ENCODE data around the gene PCNX4. TPM values are rescaled to one million over a fixed set of nuclear protein-coding genes. Genes with fewer than 3 reads are reported as not detected.
A peak's percentile ranks its signal among the peaks of the same experiment; 100 is the strongest.
"Not testable (repeated sequence)": the region's sequence is repeated elsewhere in the genome, so short reads cannot be mapped to it uniquely, and the experiment has no call there.

The PCNX4 gene
- total and polyA plus RNA-seq, 7 experiments from 2014 or later, result 17.2 to 48.2 (median 36.4) TPM

GRCh38 chr14:60094306-60094897 lies 2.7 kb downstream of the PCNX4 start:
- no peak overlapping the region for H3K4me3 ChIP-seq (ENCODE audit: low read length)
- peaks cover 14 to 16% of the 10 kb centered on the region in 2 donors for H3K4me1 ChIP-seq (ENCODE audit: control insufficient read depth in 2 of 2, insufficient read depth in 2 of 2, low read length in 2 of 2)
- H3K27me3 ChIP-seq (ENCODE audit: control insufficient read depth in 2 of 2, insufficient read depth in 2 of 2, low read length in 2 of 2), result no peaks in the 10 kb centered on the region
- Mint-ChIP-seq H3K27ac (peak overlapping the region in 6 of 9 donors; percentile 38 to 99 (median 74)), H3K4me1 (peaks cover 28 to 64% (median 54%) of the 10 kb centered on the region in 7 donors), H3K27me3 (no peaks in the 10 kb centered on the region), H3K4me3 (peak overlapping the region; percentile 75 to 98 (median 94)), H3K9me3 (peaks cover 0 to 2% (median 0%) of the 10 kb centered on the region in 11 donors), H3K36me3 (peaks cover 8 to 23% (median 16%) of the 10 kb centered on the region in 5 donors)
- DNase-seq, result peak in 2 of 9 donors; percentile 2 to 27
- H3K9me3 ChIP-seq (ENCODE audit: control insufficient read depth in 2 of 3, low read length in 3 of 3), result no peaks in the 10 kb centered on the region
- intact Hi-C loops (cut with micrococcal nuclease), result loop anchor here (5.0 kb wide), 3 partner anchors 658 to 1667 kb away; partner anchors contain the start of genes KIAA0586 (in 2 of the 2), SLC38A6 (in 2 of the 2), TIMM9 (in 2 of the 2) and TRMT5 (in 2 of the 2)
- ATAC-seq, result no peak
- H3K27ac ChIP-seq (ENCODE audit: low read depth, low read length), result no peak overlapping the region
- ChIA-PET CTCF (interaction anchor here (1.0 kb wide), 1 partner anchor 71 kb away, joined by 3 read pairs; the partner anchor contains the start of gene DHRS7), POLR2A (no interaction called here)
- peaks cover 0 to 5% (median 0%) of the 10 kb centered on the region in 3 experiments for H3K36me3 ChIP-seq (ENCODE audit: control insufficient read depth in 2 of 3, insufficient read depth in 3 of 3, low read length in 3 of 3)

- Histone ChIP-seq H3K4me3 (ENCODE audit: low read length) (no peak overlapping the region), H3K36me3 (ENCODE audit: control insufficient read depth in 2 of 3, insufficient read depth in 3 of 3, low read length in 3 of 3) (peaks cover 0 to 5% (median 0%) of the 10 kb centered on the region in 3 experiments), H3K27ac (ENCODE audit: low read depth, low read length) (no peak overlapping the region), H3K4me1 (ENCODE audit: control insufficient read depth in 2 of 2, insufficient read depth in 2 of 2, low read length in 2 of 2) (peaks cover 14 to 16% of the 10 kb centered on the region in 2 donors), H3K27me3 (ENCODE audit: control insufficient read depth in 2 of 2, insufficient read depth in 2 of 2, low read length in 2 of 2) (no peaks in the 10 kb centered on the region), H3K9me3 (ENCODE audit: control insufficient read depth in 2 of 3, low read length in 3 of 3) (no peaks in the 10 kb centered on the region)
- intact Hi-C loops (cut with micrococcal nuclease), result no loop called here
- ChIA-PET POLR2A (interaction anchor here (1.3 kb wide), 1 partner anchor 70 kb away, joined by 5 read pairs; the partner anchor contains the start of gene DHRS7), CTCF (interaction anchor here (0.7 kb wide), 1 partner anchor 44 kb away, joined by 3 read pairs; no protein-coding TSS in a partner anchor)
- H3K4me3 Mint-ChIP-seq, result peak overlapping the region in 5 of 10 donors; percentile 4 to 94 (median 33)
- DNase-seq, result no peak
- H3K4me1 Mint-ChIP-seq, result peaks cover 28 to 68% (median 60%) of the 10 kb centered on the region in 7 donors
- H3K36me3 Mint-ChIP-seq, result peaks cover 8 to 27% (median 16%) of the 10 kb centered on the region in 5 donors
- H3K9me3 Mint-ChIP-seq, result peaks cover 0 to 2% (median 0%) of the 10 kb centered on the region in 11 donors
- no peak for ATAC-seq
- no peaks in the 10 kb centered on the region for H3K27me3 Mint-ChIP-seq
- H3K27ac Mint-ChIP-seq, result peak overlapping the region in 1 of 9 donors; percentile 33
These were observed 3.5 kb downstream of the PCNX4 start for GRCh38 chr14:60095231-60095630.

DNA sequence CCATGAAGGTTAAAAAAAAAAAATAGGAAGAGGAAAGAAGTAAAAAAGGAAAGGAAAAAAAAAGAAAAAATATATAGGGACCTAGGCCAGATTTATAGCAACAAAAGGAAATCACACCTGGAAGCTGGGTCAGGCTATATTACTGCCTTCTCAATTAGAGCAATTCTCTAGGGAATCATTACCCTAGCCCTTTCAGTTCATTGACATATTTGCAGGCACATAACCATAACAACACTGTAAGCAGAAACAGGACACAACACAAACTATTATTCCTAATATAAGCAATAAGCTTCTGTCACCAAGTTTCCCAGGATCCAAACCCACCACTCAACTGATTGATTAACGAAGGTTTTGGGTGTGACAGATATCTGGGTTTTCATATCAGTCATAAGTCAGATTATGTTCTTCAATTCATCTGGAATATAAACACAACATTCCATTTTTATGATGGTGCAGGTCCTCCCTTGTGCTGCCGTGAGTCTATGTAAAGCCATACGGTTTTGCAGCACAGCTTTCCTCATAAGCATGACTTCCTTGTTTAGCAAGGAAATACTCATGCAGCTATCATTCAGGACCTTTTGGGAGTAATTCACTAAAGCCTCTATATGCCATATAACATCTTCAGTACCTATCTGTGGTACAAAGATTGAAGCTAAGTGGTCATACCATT lies 4.2 kb downstream of the PCNX4 start:
- Mint-ChIP-seq H3K4me1 (peaks cover 33 to 69% (median 61%) of the 10 kb centered on the region in 7 donors), H3K27me3 (no peaks in the 10 kb centered on the region), H3K9me3 (peaks cover 0 to 2% (median 0%) of the 10 kb centered on the region in 11 donors), H3K27ac (no peak overlapping the region), H3K36me3 (peaks cover 8 to 28% (median 21%) of the 10 kb centered on the region in 5 donors), H3K4me3 (peak overlapping the region in 2 of 10 donors; percentile 20 to 33)
- ChIA-PET POLR2A (interaction anchor here (0.7 to 1.3 kb wide), 2 partner anchors 69 to 1982 kb away, joined by 5 to 6 read pairs; partner anchors contain the start of gene DHRS7), CTCF (interaction anchor here (0.7 kb wide), 1 partner anchor 45 kb away, joined by 3 read pairs; no protein-coding TSS in a partner anchor)
- Histone ChIP-seq H3K27me3 (ENCODE audit: control insufficient read depth in 2 of 2, insufficient read depth in 2 of 2, low read length in 2 of 2) (no peaks in the 10 kb centered on the region), H3K9me3 (ENCODE audit: control insufficient read depth in 2 of 3, low read length in 3 of 3) (no peaks in the 10 kb centered on the region), H3K4me3 (ENCODE audit: low read length) (no peak overlapping the region), H3K36me3 (ENCODE audit: control insufficient read depth in 2 of 3, insufficient read depth in 3 of 3, low read length in 3 of 3) (peaks cover 0 to 5% (median 0%) of the 10 kb centered on the region in 3 experiments), H3K4me1 (ENCODE audit: control insufficient read depth in 2 of 2, insufficient read depth in 2 of 2, low read length in 2 of 2) (peaks cover 14 to 16% of the 10 kb centered on the region in 2 donors), H3K27ac (ENCODE audit: low read depth, low read length) (no peak overlapping the region)
- intact Hi-C loops (cut with micrococcal nuclease), result no loop called here
- DNase-seq (no peak), ATAC-seq (no peak)

- CTCF ChIA-PET, result no interaction called here
- DNase-seq (no peak), ATAC-seq (no peak)
- H3K9me3 ChIP-seq (ENCODE audit: control insufficient read depth in 2 of 3, low read length in 3 of 3), result no peaks in the 10 kb centered on the region
- H3K4me1 ChIP-seq (ENCODE audit: control insufficient read depth in 2 of 2, insufficient read depth in 2 of 2, low read length in 2 of 2), result peaks cover 14% of the 10 kb centered on the region in 2 donors
- H3K27ac ChIP-seq (ENCODE audit: low read depth, low read length), result no peak overlapping the region
- no peak overlapping the region for H3K27ac Mint-ChIP-seq
- peaks cover 0 to 2% (median 0%) of the 10 kb centered on the region in 11 donors for H3K9me3 Mint-ChIP-seq
- H3K36me3 ChIP-seq (ENCODE audit: control insufficient read depth in 2 of 3, insufficient read depth in 3 of 3, low read length in 3 of 3), result peaks cover 0 to 5% (median 0%) of the 10 kb centered on the region in 3 experiments
- no peak overlapping the region for H3K4me3 ChIP-seq (ENCODE audit: low read length)
- intact Hi-C loops (cut with micrococcal nuclease), result no loop called here
- no peaks in the 10 kb centered on the region for H3K27me3 Mint-ChIP-seq
- H3K36me3 Mint-ChIP-seq, result peaks cover 8 to 31% (median 24%) of the 10 kb centered on the region in 5 donors
- H3K4me3 Mint-ChIP-seq, result peak overlapping the region in 1 of 10 donors; percentile 41
- H3K4me1 Mint-ChIP-seq, result peaks cover 31 to 75% (median 62%) of the 10 kb centered on the region in 7 donors
- POLR2A ChIA-PET, result no interaction called here
- no peaks in the 10 kb centered on the region for H3K27me3 ChIP-seq (ENCODE audit: control insufficient read depth in 2 of 2, insufficient read depth in 2 of 2, low read length in 2 of 2)
These were observed 6.3 kb downstream of the PCNX4 start for GRCh38 chr14:60097974-60098373.

DNA sequence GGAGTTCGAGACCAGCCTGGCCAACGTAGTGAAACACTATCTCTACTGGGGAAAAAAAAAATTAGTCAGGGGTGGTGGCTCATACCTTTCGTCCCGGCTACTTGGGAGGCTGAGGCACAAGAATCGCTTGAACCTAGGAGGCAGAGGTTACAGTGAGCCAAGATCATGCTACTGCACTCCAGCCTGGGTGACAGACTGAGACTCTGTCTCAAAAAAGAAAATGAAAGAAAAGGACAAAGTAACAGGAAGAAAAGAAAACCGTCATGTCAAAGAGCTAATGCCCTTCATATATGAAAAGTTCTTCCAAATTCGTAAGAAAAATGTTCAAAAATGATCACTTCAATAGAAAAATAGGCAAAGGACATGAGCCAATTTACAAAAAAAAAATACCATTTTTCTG lies 8.1 kb downstream of the PCNX4 start:
- CTCF ChIA-PET; intact Hi-C loops (cut with micrococcal nuclease); H3K27me3 ChIP-seq (ENCODE audit: control insufficient read depth in 2 of 2, insufficient read depth in 2 of 2, low read length in 2 of 2); H3K27me3 Mint-ChIP-seq; H3K9me3 Mint-ChIP-seq; H3K4me3 ChIP-seq (ENCODE audit: low read length); H3K36me3 ChIP-seq (ENCODE audit: control insufficient read depth in 2 of 3, insufficient read depth in 3 of 3, low read length in 3 of 3); DNase-seq; H3K9me3 ChIP-seq (ENCODE audit: control insufficient read depth in 2 of 3, low read length in 3 of 3); H3K27ac ChIP-seq (ENCODE audit: low read depth, low read length); ATAC-seq; H3K4me1 ChIP-seq (ENCODE audit: control insufficient read depth in 2 of 2, insufficient read depth in 2 of 2, low read length in 2 of 2): not testable (repeated sequence)
- H3K27ac Mint-ChIP-seq, result peak overlapping the region in 3 of 9 donors; percentile 21 to 58 (median 52)
- H3K36me3 Mint-ChIP-seq, result peaks cover 9 to 33% (median 29%) of the 10 kb centered on the region in 5 donors
- POLR2A ChIA-PET, result interaction anchor here (0.6 to 1.0 kb wide), 3 partner anchors 10 to 116 kb away, joined by 3 read pairs; partner anchors contain the start of gene DHRS7
- H3K4me3 Mint-ChIP-seq, result peak overlapping the region in 4 of 10 donors; percentile 3 to 66 (median 26)
- peaks cover 21 to 65% (median 55%) of the 10 kb centered on the region in 7 donors for H3K4me1 Mint-ChIP-seq

GRCh38 chr14:60101786-60102185 lies 10.1 kb downstream of the PCNX4 start:
- Mint-ChIP-seq H3K27me3 (no peaks in the 10 kb centered on the region), H3K4me1 (peaks cover 16 to 66% (median 58%) of the 10 kb centered on the region in 7 donors), H3K4me3 (no peak overlapping the region), H3K36me3 (peaks cover 9 to 33% (median 31%) of the 10 kb centered on the region in 5 donors), H3K27ac (no peak overlapping the region), H3K9me3 (peaks cover 0 to 1% (median 0%) of the 10 kb centered on the region in 11 donors)
- H3K27ac ChIP-seq (ENCODE audit: low read depth, low read length), result no peak overlapping the region
- ChIA-PET CTCF (no interaction called here), POLR2A (interaction anchor here (1.0 kb wide), 1 partner anchor 10 kb away, joined by 3 read pairs; no protein-coding TSS in a partner anchor)
- H3K27me3 ChIP-seq (ENCODE audit: control insufficient read depth in 2 of 2, insufficient read depth in 2 of 2, low read length in 2 of 2), result no peaks in the 10 kb centered on the region
- intact Hi-C loops (cut with micrococcal nuclease), result no loop called here
- no peaks in the 10 kb centered on the region for H3K9me3 ChIP-seq (ENCODE audit: control insufficient read depth in 2 of 3, low read length in 3 of 3)
- H3K4me3 ChIP-seq (ENCODE audit: low read length), result no peak overlapping the region
- H3K4me1 ChIP-seq (ENCODE audit: control insufficient read depth in 2 of 2, insufficient read depth in 2 of 2, low read length in 2 of 2), result no peaks in the 10 kb centered on the region
- peaks cover 0 to 5% (median 0%) of the 10 kb centered on the region in 3 experiments for H3K36me3 ChIP-seq (ENCODE audit: control insufficient read depth in 2 of 3, insufficient read depth in 3 of 3, low read length in 3 of 3)
- no peak for ATAC-seq
- DNase-seq, result no peak
